H1 (cell line): ENCODE data around the gene HPN.

ENCODE experiments used
- CREB1 ChIP-seq: IDR thresholded peaks from 2 replicates; pipeline ENCODE4 v1.6.1; 2012; ENCODE audit warnings: inconsistent platforms
- CTCF ChIP-seq, 3 experiments: IDR thresholded peaks; 1 replicate in 2 of 3; 2 replicates in 1 of 3; pipeline versions ENCODE4 v1.5.1 to v1.6.1; 2011; ENCODE audit warnings: low read length in 3 of 3, mild to moderate bottlenecking in 3 of 3, inconsistent platforms in 2 of 3, low read depth in 1 of 3, moderate library complexity in 1 of 3; ENCODE audit not compliant: insufficient read depth in 1 of 3; ENCODE audit errors: control extremely low read depth in 1 of 3
- EZH2 ChIP-seq: fragments of 200-600 bp; sonication (generic); IDR thresholded peaks from 2 replicates; pipeline ENCODE4 v1.7.1; 2012; ENCODE audit warnings: low read depth, mild to moderate bottlenecking, moderate library complexity, low read length, inconsistent platforms; ENCODE audit not compliant: severe bottlenecking
- GABPA ChIP-seq: IDR thresholded peaks from 2 replicates; pipeline ENCODE4 v1.6.1; 2011; ENCODE audit warnings: mild to moderate bottlenecking, low read length, moderate library complexity, borderline replicate concordance; ENCODE audit not compliant: insufficient read depth
- TF ChIP-seq, protein P1 (sequence below): IDR thresholded peaks from 2 replicates; pipeline ENCODE4 v1.6.1; 2012; ENCODE audit warnings: inconsistent platforms

GRCh38 chr19:35106898-35107541, 65.5 kb downstream of the HPN start:
- TF ChIP-seq CTCF (IDR thresholded peaks at IDR 0.05; ENCODE audit: control extremely low read depth in 1 of 3, insufficient read depth in 1 of 3, low read depth in 1 of 3, low read length in 3 of 3) = no peak
- no peak for TF ChIP-seq EZH2
- TF ChIP-seq GABPA = no peak
- TF ChIP-seq, protein P1, sequence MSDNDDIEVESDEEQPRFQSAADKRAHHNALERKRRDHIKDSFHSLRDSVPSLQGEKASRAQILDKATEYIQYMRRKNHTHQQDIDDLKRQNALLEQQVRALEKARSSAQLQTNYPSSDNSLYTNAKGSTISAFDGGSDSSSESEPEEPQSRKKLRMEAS = no peak
- no peak for TF ChIP-seq CREB1
